Measurements from ENCODE around the gene HERC2.
"Not testable (repeated sequence)": the region's sequence is repeated elsewhere in the genome, so short reads cannot be mapped to it uniquely, and the experiment has no call there.

The HERC2 gene

DNA sequence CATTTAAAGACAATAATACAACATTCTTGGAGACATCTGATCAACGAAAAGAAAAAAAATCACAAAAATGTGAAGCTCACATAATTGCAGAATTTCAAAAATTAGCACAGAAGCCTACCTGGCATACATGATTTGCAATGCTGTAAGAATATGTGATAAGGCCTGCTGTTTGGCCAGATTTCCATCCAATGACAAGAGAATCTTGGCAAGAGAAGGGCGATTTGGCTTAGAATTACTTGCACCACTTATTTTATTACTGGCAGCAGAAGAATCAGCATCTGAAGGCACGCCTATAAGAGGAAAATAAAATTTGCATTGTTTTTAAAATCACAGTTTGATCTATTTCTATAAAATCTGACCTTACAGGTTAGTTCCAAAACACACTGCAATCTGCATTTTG is 152.6 kb downstream of the HERC2 start:
- DNase-seq: no peak

DNA sequence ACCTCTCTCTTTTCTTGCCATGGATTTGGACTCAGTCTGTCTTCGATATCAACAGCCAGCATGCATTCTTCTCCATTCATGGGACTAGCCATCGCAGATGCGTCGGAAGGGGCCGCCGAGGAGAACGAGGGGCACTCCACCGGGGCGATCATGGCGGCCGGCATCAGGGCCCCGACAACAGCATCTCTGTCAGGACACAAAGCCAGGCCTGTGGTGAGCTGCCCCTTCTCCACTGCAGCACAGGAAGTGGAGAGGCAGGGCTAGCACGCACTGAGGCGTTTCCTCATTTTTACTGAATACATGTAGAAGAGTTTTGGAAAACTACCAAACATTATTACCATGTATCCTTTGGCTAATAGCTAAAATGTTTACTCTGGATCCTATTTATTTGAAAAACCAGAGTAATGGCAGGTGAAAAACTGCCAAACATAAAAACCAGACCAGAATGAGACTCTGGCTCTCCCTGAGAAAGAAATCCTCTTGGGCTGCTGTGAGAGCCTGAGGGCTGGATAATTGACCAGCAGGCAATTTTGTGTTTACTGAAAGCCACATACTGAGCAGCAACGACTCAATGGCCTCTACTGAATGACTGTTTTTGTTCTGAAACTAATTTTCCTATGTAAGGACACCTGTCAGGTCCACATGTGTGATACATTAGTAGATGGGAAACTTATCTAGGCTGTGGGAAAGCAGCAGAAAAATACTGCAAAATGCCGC is 153.4 kb downstream of the HERC2 start:
- DNase-seq: not testable (repeated sequence)

DNA sequence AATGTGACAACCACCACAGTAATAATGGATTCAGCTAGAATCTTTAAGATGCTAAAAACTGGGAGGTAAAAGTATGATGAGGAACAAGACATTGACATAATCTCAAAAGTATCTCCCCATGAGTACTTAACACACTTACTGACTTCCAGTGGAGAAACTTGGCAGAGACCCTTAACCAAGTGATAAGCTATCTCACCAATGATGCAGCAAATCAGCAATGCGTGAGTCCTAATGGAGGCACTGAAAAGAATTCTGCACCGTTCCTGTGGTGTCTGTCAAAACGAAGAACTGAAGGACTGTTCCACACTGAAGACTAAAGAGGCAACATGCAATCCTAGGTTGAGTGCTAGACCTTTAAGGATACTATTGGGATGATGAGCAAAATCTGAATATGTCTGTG is 154.9 kb downstream of the HERC2 start:
- DNase-seq: no peak

DNA sequence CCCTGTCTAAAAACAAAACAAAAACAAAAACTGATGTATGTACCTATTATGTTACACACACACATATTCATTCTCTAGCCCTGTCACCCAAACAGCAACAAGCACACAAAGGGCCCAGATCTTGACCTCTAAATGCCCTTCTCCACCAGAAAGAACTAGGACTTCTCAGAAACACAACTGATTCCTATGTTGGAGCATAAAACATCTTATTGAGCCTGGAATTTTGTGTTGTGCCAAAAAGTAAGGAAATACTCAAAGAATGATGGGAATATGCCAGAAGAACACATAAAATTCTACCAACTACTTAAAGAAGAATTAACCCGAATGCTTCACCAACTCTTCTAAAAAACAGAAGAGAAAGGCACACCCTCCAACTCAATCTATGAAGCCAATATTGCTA is 156.2 kb downstream of the HERC2 start:
- DNase-seq: no peak

DNA sequence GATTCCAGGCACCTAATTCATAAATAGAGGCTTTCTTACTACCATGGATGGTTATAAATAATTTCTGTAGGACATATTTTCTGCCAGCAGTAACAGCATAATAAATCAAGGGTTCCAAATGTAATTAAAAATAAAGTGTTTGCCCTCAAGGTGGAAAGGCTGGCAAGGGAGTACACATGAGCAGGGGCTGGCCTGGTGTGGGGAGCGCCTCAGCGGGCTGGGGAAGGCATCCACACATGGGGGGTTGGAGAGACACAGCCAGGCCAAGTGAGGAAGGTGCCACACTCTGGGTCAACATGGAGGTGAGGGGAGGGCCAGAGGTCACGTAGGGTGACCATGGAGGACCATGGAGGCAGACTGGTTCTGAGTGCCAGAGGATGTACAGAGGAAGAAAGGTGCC is 157.1 kb downstream of the HERC2 start:
- no peak for DNase-seq

DNA sequence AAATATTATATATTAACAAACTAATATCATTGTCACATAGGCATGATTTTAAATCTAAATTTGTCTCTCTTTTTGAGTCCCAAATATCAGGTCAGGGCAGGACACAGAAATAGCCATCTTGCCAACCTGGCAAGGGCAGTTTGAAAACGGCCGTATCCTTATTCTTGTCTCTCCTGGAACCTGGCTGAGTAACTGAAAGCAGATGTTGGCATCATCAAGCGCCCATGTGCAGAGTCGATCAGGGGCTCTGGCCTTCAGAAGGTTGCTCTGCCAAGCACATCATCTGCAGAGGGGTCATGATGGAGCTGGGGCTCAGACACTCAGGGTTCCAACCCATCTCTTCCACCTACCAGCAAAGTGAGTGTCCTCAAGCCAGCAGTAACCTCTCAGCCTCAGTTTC is 167.7 kb downstream of the HERC2 start:
- DNase-seq: no peak

DNA sequence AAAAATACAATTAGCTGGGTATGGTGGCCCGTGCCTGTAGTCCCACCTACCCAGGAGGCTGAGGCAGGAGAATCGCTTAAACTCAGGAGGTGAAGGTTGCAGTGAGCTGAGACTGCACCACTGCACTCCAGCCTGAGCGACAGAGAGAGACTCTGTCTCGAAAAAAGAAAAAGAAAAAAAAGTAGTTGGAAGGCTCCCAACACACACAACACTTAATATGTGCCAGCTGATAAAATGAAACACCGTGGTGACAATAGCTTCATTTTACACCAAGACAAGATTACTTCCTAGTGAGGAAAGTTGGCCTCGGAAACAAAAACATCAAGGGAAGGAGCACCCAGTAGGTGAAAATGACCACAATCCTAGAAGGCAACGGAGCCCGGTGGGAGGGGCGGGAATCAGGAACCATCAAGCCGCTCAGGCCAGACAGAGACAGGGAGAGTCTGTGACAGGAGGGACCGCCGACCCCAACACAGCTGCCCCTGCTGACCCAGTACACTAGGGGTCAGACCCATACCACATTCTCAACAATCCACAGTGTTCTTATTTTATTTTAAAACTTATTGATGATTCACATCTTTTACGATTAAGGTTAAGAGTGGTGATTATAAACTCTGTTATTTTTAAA is 168.4 kb downstream of the HERC2 start:
- no peak for DNase-seq

DNA sequence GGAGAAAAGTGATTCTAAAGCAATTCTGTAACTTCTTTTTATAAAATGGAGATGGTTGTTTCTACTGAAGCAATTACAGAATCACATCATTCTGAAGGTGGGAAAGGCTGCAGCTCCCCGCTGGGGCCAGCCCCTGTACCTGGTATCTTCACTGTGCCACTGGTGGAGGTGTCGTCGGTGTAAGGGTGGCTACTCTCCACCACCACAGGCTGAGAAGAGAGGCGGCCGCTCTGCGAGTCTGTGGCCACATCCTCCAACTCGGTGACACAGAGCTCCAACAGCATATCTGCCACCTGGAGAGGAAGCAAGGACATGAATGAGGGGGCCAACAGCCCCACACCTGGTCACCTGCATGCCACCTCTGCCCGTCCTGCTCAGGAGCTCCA is 169.4 kb downstream of the HERC2 start:
- not testable (repeated sequence) for DNase-seq

DNA sequence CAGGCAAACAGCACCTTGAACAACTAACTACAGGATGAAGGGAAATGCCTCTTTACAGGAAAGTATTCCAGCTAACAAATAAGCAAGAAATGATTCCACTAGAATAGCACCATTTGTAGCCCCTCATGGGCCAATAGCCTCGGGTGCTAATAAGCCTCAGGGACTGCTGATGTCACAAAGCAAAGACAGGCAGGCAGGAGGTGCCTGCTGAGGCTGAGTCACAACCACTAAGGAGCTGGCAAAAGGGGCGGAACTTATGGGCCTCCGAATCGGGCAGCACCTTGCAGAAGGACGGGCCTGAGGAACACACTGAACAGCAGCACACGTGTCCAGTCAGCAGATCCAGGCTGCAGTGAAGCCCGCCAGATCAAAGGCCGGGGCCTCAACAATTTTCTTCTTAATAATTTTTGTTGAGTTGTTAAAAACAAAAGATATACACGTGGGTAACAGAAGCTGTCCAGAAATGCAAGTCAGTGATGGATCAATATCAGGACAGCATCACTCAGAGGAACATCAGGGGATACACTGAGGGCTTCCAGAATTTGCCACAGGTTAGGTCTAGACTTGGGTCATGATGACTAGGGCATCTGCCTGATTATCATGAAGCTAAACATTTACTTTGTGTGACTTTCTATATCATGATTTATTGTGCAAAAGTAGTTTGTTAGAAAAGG is 170.0 kb downstream of the HERC2 start:
- not testable (repeated sequence) for DNase-seq

DNA sequence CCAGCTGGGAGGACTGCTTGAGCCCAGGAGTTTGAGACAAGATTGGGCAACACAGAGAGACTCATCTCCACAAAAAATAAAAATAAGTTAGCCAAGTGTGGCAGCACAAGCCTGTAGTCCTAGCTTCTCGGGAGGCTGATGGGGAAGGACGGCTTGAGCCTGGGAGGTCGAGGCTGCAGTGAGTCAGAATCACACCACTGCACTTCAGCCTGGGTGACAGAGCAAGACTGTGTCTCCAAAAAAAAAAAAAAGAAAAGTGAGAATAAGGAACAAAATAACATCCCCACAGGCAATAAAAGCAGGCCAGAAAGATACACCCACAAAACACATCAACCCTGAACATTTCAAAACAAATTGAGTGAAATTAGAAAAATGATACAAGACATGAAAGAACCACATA is 174.2 kb downstream of the HERC2 start:
- no peak for DNase-seq

DNA sequence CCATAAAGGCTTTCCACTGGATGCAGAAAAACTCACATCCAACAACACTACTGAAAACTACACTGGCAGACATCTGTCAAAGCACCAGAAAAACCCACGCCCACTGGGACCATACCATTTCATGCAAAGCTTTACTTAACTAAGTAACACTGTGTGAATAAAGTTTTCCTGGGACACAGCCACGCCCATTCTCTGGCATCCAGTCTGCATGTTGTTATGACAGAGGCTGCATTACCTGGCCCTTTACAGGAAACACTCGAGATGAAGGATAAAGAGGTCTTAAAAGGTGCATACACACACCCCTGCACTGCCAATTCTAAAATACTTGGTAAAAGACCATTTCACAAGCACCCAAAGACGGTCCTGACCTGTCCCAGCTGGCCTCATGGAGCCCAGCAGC is 176.6 kb downstream of the HERC2 start:
- DNase-seq: not testable (repeated sequence)

DNA sequence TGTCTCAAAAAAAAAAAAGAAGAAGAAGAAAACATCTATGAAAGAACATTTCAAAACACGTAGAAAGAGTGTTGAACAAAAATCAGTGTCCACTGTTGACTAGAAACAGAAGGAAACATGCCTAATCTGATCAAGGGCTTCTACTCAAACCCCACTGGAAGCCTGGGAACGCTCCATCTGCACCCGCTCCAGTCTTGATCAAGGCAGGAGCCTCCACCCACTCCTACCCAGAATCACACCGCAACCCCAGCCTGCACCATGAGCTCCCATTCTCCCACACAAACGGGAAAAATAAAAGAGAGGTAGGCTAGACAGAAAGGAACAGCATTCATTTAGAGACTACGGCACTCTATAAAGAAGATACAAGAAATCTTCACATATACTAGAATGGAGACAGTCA is 181.9 kb downstream of the HERC2 start:
- no peak for DNase-seq

DNA sequence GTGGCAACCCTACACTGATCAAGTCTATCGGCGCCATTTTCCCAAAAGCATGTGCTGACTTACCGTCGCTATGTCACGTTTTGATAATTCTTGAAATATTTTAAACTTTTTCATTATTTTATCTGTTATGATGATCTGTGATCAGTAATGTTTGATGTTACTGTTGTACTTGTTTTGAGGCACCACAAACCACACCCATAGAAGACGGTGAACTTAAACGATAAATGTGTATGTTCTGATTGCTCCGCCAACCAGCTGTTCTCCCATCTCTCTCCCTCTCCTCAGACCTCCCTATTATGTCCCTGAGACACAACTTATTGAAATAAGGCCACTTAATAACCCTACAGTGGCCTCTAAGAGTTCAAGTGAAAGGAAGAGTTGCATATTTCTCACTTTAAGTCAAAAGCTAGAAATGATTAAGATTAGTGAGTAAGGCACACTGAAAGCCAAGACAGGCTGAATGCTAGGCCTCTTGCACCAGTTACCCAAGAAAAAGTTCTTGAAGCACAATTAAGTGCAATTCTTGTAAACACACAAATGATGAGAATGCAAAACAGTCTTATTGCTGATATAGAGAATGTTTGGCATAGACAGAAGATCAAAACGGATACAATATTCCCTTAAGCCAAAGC is 184.5 kb downstream of the HERC2 start:
- DNase-seq: not testable (repeated sequence)

DNA sequence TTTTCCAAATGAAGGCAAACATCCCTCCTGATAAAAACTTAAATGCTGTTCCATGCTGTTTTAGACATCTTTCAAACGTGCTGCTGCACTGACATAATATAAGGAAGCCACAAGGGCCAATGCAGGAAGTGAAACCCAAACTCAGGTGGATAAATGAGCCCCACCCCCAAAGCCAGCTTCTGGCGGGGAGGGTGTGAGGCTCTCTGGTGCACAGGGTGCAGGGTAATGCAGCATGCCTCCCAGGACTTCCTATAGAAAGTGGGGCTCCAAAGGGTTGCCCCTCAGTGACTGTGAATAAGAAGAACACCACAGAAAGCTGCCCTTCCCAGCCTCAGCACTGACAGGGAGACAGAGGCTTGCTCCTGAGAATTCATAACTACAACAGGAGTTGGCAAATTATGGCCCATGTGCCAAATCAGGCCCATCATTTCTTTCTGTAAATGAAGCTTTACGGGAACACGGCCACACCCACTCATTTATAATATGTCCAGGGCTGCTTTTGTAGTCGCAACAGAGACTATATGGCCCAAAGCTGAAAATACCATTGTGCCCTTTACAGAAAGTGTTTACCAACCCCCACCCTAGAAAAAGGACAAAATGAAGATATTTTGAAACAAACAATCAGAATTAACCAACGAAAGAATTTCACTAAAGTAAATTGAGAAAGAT is 185.6 kb downstream of the HERC2 start:
- DNase-seq: not testable (repeated sequence)

DNA sequence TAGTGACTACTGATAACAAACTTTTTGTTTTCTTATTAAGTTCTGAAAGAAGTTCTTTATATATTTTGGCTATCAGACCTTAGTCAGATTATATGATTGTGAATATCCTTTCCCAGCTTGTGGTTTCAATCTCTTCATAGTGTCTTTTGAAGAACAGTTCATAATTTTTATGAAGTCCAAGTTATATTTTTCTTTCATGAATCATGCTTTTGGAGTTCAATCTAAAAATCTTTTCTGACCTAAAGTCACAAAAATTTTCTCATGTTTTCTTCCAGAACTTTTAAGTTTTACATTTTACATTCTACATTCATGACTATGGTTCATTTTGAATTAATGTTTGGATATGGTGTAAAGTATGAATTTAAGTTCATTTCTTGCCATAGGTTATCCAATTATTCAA is 188.7 kb downstream of the HERC2 start:
- no peak for DNase-seq

DNA sequence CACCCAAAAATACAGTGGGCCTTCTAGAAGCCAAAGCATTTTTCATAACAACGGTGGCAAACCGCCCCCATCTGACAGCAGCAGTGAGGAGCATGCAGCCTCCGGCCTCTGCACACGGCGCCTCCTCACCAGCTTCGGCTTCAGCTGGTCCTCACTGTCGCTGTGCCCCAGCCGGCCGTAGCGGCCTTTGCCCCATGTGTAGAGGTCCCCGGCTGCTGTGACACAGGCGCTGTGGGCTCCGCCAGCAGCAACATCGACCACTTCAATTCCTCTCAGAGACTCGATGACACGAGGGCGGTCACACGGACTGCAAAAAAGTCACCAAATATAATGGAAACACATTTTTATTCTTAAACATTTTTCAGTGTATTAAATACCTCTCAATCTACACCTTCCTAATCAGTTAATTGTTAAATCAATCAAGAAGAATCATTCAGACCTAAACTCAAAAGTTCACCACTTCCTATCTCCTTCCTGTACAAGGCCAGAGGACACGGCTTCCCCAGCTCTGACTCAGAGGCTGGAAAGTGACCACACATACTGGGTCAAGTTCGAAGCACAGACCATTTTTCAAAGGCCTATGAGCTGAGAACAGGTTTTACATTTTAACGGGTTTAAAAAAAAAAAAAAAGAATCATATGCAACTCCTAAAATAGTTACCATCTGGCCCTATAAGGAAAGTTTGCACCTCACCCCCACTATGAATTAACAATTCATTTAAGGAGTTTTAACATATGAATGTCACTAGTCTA is 189.3 kb downstream of the HERC2 start:
- no peak for DNase-seq

DNA sequence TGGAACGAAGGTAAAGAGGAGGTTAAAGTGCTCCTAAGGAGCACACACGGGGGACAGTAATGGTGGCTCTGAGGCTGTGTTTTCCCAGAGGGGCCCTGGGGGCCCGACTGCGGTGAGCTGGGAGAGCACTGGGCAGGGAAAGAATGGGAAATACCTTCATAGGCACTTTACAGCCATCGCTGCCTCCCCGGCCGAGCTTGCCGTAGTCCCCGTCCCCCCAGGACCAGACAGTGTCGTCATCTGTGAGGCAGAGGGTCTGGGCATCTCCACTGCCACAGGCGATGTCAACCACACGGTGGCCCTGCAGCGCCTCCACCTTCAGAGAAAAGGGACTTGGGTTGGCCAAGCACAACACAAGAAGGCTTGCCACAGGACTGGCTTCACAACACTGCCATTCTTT is 190.0 kb downstream of the HERC2 start:
- DNase-seq: no peak

DNA sequence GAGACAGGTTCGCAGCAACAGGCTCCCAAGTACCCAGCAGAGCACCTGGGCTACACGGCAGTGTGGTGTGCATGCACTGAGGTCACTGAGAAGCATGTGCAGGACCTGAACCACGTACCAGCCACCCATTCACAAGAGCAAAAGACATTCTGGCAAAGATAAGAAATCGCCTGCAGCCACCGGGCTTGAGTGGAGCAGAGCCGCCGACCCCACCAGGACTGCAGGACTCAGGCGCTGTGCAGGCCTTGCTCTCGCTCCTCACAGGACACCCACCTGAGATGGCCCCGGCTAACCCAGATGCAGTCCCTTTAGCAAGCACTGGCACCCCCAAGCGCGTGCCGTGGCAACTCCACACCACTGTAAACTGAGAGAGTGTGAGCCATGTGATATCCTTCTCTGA is 190.6 kb downstream of the HERC2 start:
- no peak for DNase-seq

DNA sequence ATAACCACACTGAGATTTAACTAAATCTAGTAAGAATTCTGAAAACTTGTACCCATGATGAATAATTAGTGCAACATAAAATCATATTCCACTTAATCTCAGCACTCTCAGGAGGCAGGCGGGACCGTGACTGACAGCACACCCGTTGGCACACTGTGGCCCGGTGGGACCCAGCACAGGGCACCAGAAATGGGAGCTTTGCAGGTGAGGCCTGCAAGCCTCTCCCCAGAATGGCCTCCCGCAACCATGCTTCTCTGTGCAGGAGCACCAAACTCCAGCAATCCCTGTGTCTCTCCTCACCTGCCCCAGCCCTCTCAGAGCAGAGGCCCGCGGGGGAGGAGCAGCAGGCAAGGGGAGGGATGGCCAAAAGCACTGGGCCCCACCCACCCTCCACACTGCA is 191.3 kb downstream of the HERC2 start:
- no peak for DNase-seq

DNA sequence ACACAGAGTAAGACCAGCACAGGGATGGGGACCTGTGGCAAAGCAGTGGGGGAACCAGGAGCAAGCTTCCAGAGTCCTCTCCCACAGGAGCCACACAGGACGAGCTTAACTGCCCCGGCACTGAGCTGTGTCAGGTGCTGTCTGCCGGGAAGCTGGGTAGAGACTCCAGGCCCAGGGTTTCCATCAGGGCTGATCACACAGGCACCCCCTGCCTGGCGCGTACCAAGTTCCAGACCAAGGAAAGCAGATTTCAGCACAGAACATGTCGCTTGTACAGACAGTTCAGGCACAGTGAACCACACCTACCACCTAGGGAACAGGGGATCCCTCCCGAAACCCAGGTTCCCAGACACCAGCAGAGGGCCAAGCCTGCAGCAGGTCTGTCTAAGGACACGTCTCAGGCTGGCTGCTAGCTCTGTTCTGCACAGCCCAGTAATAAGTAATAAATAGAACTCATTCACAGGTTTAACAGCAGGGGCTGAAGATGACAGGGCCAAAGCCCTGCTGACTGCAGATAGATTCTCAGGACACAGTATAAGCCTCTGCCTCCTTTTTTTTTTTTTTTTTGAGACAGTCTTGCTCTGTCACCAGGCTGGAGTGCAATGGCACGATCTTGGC is 192.6 kb downstream of the HERC2 start:
- no peak for DNase-seq

DNA sequence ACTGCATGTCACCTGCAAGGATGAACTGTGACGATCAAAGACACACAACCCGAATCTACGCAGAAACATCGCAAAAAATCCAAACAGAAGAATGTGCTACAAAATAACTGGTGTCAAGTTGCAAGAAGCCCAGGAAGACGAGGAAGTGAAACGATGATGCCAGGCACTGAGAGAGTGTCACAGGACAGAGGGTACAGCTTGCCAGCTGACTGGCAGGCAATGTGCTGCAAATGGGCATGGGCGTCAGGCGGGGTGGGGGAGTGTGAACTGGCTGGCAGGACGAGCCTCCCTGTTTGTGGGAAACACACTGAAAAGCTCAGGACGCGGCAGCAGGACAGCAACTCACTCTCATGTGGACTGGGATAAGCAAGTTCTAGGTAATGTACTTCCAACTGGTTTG is 193.9 kb downstream of the HERC2 start:
- DNase-seq: no peak

DNA sequence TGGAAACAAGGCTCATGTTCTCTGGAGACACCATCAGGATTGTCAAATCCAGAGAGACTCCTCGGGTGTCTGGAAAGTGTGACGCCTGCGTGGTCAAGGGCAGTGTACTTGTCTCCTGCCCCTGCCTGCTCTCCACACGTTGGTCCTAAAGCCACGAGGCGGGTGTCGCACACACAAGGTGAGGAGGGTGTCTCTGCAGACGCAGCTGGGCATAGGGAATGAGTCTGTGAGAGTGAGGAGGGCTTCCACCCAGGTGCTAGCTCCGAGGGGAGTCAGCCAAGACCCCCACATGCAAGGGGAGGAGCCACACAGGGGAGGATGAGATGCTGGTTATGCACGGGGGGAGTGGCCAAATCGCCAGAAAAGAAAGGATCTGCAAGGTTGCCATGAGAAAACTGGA is 194.9 kb downstream of the HERC2 start:
- no peak for DNase-seq
